Natural killer cell (primary cell): ENCODE measurements around the gene BRD2. TPM values are rescaled to one million over a fixed set of nuclear protein-coding genes. Genes with fewer than 3 reads are reported as not detected.

Source experiments
- ATAC-seq, 3 donors: fragments of 150-1000 bp in 2 of 3; fragments of 200-7000 bp in 1 of 3; cut with Tn5 transposase; 1 replicate in 1 of 3; 2 replicates in 2 of 3; pipeline ENCODE4 v1.10.0; 2021; ENCODE audit warnings: mild to moderate bottlenecking in 2 of 3, moderate library complexity in 2 of 3
- DNase-seq, 2 donors: peaks; one replicate each; pipeline versions ENCODE4 v3.0.0 to v3.0.0-alpha.2; 2013 to 2021; ENCODE audit warnings: mixed read lengths in 1 of 2
- H3K27ac ChIP-seq: one replicate; pipeline ENCODE4 v1.5.1; 2013; ENCODE audit warnings: mild to moderate bottlenecking, low read length
- H3K27me3 ChIP-seq: one replicate; pipeline ENCODE4 v1.6.1; 2013; ENCODE audit warnings: low read length; ENCODE audit not compliant: control insufficient read depth, insufficient read depth
- H3K36me3 ChIP-seq: one replicate; pipeline ENCODE4 v1.6.1; 2013; ENCODE audit warnings: low read length; ENCODE audit not compliant: control insufficient read depth, insufficient read depth
- H3K4me1 ChIP-seq: one replicate; pipeline ENCODE4 v1.6.1; 2013; ENCODE audit warnings: low read length; ENCODE audit not compliant: control insufficient read depth, insufficient read depth
- H3K4me3 ChIP-seq: one replicate; pipeline ENCODE4 v1.5.1; 2013; ENCODE audit warnings: low read length
- H3K9me3 ChIP-seq: one replicate; pipeline ENCODE4 v1.6.1; 2013; ENCODE audit warnings: low read length; ENCODE audit not compliant: control insufficient read depth, insufficient read depth
- H3K27ac Mint-ChIP-seq, 2 donors: one replicate each; pipeline ENCODE4 v1.8.0; 2022; ENCODE audit warnings: mild to moderate bottlenecking in 2 of 2, mixed read lengths in 2 of 2, moderate library complexity in 1 of 2
- H3K27me3 Mint-ChIP-seq, 2 donors: one replicate each; pipeline ENCODE4 v1.8.0; 2022; ENCODE audit warnings: low read depth in 2 of 2, mixed read lengths in 2 of 2
- H3K36me3 Mint-ChIP-seq: one replicate; pipeline ENCODE4 v1.8.0; 2022; ENCODE audit warnings: mixed read lengths
- H3K4me1 Mint-ChIP-seq, 2 donors: one replicate each; pipeline ENCODE4 v1.8.0; 2022; ENCODE audit warnings: mixed read lengths in 2 of 2
- H3K4me3 Mint-ChIP-seq: one replicate; pipeline ENCODE4 v1.8.0; 2022; ENCODE audit warnings: mild to moderate bottlenecking, moderate library complexity, mixed read lengths
- H3K9me3 Mint-ChIP-seq, 2 donors: one replicate each; pipeline ENCODE4 v1.8.0; 2022; ENCODE audit warnings: mixed read lengths in 2 of 2
- WGBS: methylation state at CpG from one replicate; pipeline ENCODE4 v1.1.7; 2013; ENCODE audit warnings: missing lambda C conversion rate; ENCODE audit not compliant: insufficient coverage; 5-methylcytosine and 5-hydroxymethylcytosine counted together
- intact Hi-C: fragments of 100-400 bp; cut with micrococcal nuclease; formaldehyde crosslinking; loops from one replicate; pipeline ENCODE4 v1.14.2; 2022
- total RNA-seq, 4 donors: library from RNA; stranded (reverse); fragments of 120-200 nt in 1 of 4; gene quantifications; one replicate each; pipeline versions ENCODE4 v1.2.3 to v1.2.4, GENCODE V29; 2013 to 2022
- TF ChIP-seq, protein P1 (sequence below): fragments of 200-600 bp; IDR thresholded peaks from one replicate; pipeline ENCODE4 v1.8.0; 2022; ENCODE audit warnings: antibody characterized with exemption

Gene BRD2
- total RNA-seq, 3 donors from 2014 or later (not counting 1 experiment from before 2014, with no cell fraction given): 653 to 886 (median 714) TPM

DNA sequence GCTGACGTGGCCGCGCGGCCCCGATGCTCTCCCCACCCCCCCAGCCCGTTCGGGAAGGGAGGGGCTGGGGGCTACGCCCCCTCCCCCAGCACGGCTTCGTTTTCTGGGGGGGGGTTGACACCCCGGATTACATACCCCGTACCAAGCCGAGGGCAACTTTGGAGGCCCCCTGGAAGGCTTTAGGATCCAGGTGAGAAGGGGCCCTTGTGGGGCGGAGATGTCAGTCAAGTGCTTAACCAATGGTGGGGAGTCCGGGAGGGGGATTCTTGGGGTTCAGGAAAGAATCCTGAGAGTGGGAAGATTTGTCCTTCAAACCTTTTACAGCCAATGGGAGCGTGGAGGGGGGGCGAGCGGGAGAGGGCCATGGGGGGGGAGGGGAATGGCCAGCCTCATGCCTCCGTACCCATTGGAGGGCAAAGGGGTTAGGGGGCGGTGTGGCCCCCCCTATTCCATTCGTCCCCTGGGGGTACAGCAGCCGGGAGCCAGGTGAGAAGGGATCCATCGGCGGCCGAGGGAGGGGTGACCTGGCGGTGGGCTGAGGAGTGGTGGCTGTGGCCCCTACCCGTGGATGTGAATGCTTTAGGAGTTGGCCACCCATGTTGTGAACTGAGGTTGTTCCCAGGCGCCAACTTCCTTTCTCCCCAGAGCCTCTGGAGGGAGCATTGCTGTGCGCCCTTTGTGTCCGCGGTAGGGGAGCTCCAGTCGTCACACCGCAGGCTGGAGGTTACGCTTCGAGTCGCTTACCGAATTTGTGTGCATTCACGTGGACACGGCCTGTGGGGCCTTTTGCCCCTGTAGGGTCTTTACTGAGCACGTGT is 682 bp downstream of the BRD2 start:
- Mint-ChIP-seq H3K4me1 (peaks cover 64 to 74% of the 10 kb centered on the region in 2 donors), H3K27ac (peak overlapping the region; percentile 91 to 97), H3K4me3 (peak overlapping the region; percentile 96), H3K27me3 (no peaks in the 10 kb centered on the region), H3K9me3 (no peaks in the 10 kb centered on the region), H3K36me3 (peaks cover 12% of the 10 kb centered on the region)
- intact Hi-C loops: loop anchor here (1.0 kb wide), 1 partner anchor 16 kb away; the partner anchor contains the start of gene HLA-DMA
- WGBS: under 1% methylated on average over 32 of the region's 40 CpGs
- Histone ChIP-seq H3K9me3 (no peaks in the 10 kb centered on the region), H3K27ac (peak overlapping the region; percentile 92), H3K4me3 (peak overlapping the region; percentile 78), H3K4me1 (peaks cover 27% of the 10 kb centered on the region), H3K36me3 (peaks cover 11% of the 10 kb centered on the region), H3K27me3 (no peaks in the 10 kb centered on the region)
- peak in 2 of 3 donors; percentile 14 to 30 for ATAC-seq
- TF ChIP-seq, protein P1, sequence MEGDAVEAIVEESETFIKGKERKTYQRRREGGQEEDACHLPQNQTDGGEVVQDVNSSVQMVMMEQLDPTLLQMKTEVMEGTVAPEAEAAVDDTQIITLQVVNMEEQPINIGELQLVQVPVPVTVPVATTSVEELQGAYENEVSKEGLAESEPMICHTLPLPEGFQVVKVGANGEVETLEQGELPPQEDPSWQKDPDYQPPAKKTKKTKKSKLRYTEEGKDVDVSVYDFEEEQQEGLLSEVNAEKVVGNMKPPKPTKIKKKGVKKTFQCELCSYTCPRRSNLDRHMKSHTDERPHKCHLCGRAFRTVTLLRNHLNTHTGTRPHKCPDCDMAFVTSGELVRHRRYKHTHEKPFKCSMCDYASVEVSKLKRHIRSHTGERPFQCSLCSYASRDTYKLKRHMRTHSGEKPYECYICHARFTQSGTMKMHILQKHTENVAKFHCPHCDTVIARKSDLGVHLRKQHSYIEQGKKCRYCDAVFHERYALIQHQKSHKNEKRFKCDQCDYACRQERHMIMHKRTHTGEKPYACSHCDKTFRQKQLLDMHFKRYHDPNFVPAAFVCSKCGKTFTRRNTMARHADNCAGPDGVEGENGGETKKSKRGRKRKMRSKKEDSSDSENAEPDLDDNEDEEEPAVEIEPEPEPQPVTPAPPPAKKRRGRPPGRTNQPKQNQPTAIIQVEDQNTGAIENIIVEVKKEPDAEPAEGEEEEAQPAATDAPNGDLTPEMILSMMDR: no peak
- DNase-seq: peak; percentile 57 to 79

GRCh38 chr6:32969685-32970412 is 1.5 kb downstream of the BRD2 start:
- no peak for ATAC-seq

GRCh38 chr6:32970413-32971241 is 2.2 kb downstream of the BRD2 start:
- Histone ChIP-seq H3K27ac (peak overlapping the region; percentile 92), H3K27me3 (no peaks in the 10 kb centered on the region), H3K4me3 (peak overlapping the region; percentile 78), H3K4me1 (peaks cover 38% of the 10 kb centered on the region), H3K9me3 (no peaks in the 10 kb centered on the region), H3K36me3 (peaks cover 26% of the 10 kb centered on the region)
- intact Hi-C loops: loop anchor here (5.0 kb wide), 2 partner anchors 773 to 793 kb away; partner anchors contain the start of genes AGPAT1 and RNF5
- Mint-ChIP-seq H3K9me3 (no peaks in the 10 kb centered on the region), H3K27me3 (no peaks in the 10 kb centered on the region), H3K36me3 (peaks cover 20% of the 10 kb centered on the region), H3K4me3 (peak overlapping the region; percentile 96), H3K27ac (peak overlapping the region; percentile 91 to 97), H3K4me1 (peaks cover 75 to 83% of the 10 kb centered on the region in 2 donors)
- DNase-seq (peak; percentile 58 to 83), ATAC-seq (no peak)
- 0% methylated on average over 36 of the region's 43 CpGs for WGBS
- TF ChIP-seq, protein P1: no peak

More at GRCh38 chr6:32969685-32970412, 1.5 kb downstream of the BRD2 start:
- Histone ChIP-seq H3K27ac (peak overlapping the region; percentile 92), H3K9me3 (no peaks in the 10 kb centered on the region), H3K4me1 (peaks cover 34% of the 10 kb centered on the region), H3K27me3 (no peaks in the 10 kb centered on the region), H3K4me3 (peak overlapping the region; percentile 78), H3K36me3 (peaks cover 18% of the 10 kb centered on the region)
- H3K27ac Mint-ChIP-seq: peak overlapping the region; percentile 91 to 97
- H3K4me1 Mint-ChIP-seq: peaks cover 72 to 81% of the 10 kb centered on the region in 2 donors
- H3K4me3 Mint-ChIP-seq: peak overlapping the region; percentile 96
- 0% methylated on average over 16 of the region's 19 CpGs for WGBS
- intact Hi-C loops: loop anchor here (5.0 kb wide), 2 partner anchors 773 to 793 kb away; partner anchors contain the start of genes AGPAT1 and RNF5
- peaks cover 13% of the 10 kb centered on the region for H3K36me3 Mint-ChIP-seq
- H3K27me3 Mint-ChIP-seq: no peaks in the 10 kb centered on the region
- TF ChIP-seq, protein P1: peak; percentile 7
- DNase-seq: peak; percentile 64 to 79
- no peaks in the 10 kb centered on the region for H3K9me3 Mint-ChIP-seq
